H1 (cell line): Measurements from ENCODE around the gene MORC1. TPM values are rescaled to one million over a fixed set of nuclear protein-coding genes. Genes with fewer than 3 reads are reported as not detected.

ENCODE experiments used
- CHD7 ChIP-seq: fragments of 300-600 bp; sonication (generic); IDR thresholded peaks from 2 replicates; pipeline ENCODE4 v1.7.1; 2012; ENCODE audit warnings: low read length, moderate library complexity, mild to moderate bottlenecking, inconsistent platforms; ENCODE audit not compliant: insufficient replicate concordance
- ZNF274 ChIP-seq: IDR thresholded peaks from 2 replicates; pipeline ENCODE4 v1.7.0; 2012; ENCODE audit warnings: low read length, borderline replicate concordance; ENCODE audit errors: extremely low read depth
- polyA plus RNA-seq, 7 experiments: library from polyadenylated mRNA; depleted of rRNA in 3 of 7; stranded (reverse) in 5 of 7; unstranded in 2 of 7; fragments of >200 nt in 5 of 7; fragments of 200-250 nt in 2 of 7; gene quantifications; 1 replicate in 5 of 7; 2 replicates in 1 of 7; 4 replicates in 1 of 7; pipeline versions ENCODE4 v1.2.1 to v1.2.3, GENCODE V29; 2011 to 2013; ENCODE audit warnings: missing spikeins in 2 of 7, mixed read lengths in 2 of 7
- total RNA-seq: library from RNA; stranded (reverse); fragmentation: NEBNext Ultra II Directional; extraction: Animal tissue kit (Norgen Biotek cat#: 25700); gene quantifications from 2 replicates; pipeline ENCODE4 v1.2.1, GENCODE V29; 2021

Gene MORC1
- total and polyA plus RNA-seq, 2 of the 8 experiments (the other 6 are each of a cell fraction or from before 2014, with no cell fraction given) = not detected

GRCh38 chr3:109045271-109046040, 72.5 kb downstream of the MORC1 start (continued):
- TF ChIP-seq CHD7 = no peak
- TF ChIP-seq ZNF274 = no peak
